ENCODE data around the gene FILIP1L. TPM values are rescaled to one million over a fixed set of nuclear protein-coding genes. Genes with fewer than 3 reads are reported as not detected.
"Not testable (repeated sequence)": the region's sequence is repeated elsewhere in the genome, so short reads cannot be mapped to it uniquely, and the experiment has no call there.

FILIP1L gene
- total and polyA plus RNA-seq, 4 experiments from 2014 or later = 0.32 TPM; not detected in 3

DNA sequence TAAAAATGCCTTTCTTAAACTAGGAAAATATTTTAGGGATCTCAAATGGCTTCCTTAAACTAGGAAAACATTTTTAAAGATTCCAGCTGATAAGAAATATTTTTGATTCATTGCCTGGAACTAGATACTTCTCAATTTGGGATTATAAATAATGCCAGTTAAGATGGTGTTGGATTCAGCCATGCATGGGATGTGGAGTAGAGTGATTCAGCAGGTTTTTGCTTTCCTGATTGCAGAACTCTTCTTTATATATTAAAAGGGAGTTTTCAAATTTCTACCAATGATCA lies 15.6 kb downstream of the FILIP1L start:
- peaks cover 0 to 4% (median 0%) of the 10 kb centered on the region in 8 donors for H3K9me3 Mint-ChIP-seq
- peaks cover 2 to 20% of the 10 kb centered on the region in 2 donors for H3K36me3 Mint-ChIP-seq
- no peak overlapping the region for H3K27ac Mint-ChIP-seq
- H3K27me3 ChIP-seq (ENCODE audit: insufficient read depth, low read length) = no peaks in the 10 kb centered on the region
- ChIA-PET CTCF (ENCODE audit: partially characterized antibody) (no interaction called here), POLR2A (ENCODE audit: partially characterized antibody) (no interaction called here)
- no peak overlapping the region for H3K27ac ChIP-seq (ENCODE audit: low read depth, low read length)
- H3K4me3 Mint-ChIP-seq = no peak overlapping the region
- no peaks in the 10 kb centered on the region for H3K27me3 Mint-ChIP-seq
- H3K36me3 ChIP-seq (ENCODE audit: insufficient read depth, low read length) = no peaks in the 10 kb centered on the region
- no peaks in the 10 kb centered on the region for H3K4me1 Mint-ChIP-seq
- H3K4me1 ChIP-seq (ENCODE audit: insufficient read depth, low read length) = no peaks in the 10 kb centered on the region
- H3K9me3 ChIP-seq (ENCODE audit: control insufficient read depth in 1 of 2, low read length in 2 of 2) = no peaks in the 10 kb centered on the region
- intact Hi-C loops (cut with micrococcal nuclease) = no loop called here
- DNase-seq = no peak
- H3K4me3 ChIP-seq (ENCODE audit: low read length in 2 of 2) = no peak overlapping the region

GRCh38 chr3:100097919-100098783 lies 16.1 kb downstream of the FILIP1L start:
- CTCF ChIA-PET (ENCODE audit: partially characterized antibody) = no interaction called here
- H3K27me3 Mint-ChIP-seq = no peaks in the 10 kb centered on the region

GRCh38 chr3:100096866-100097265 lies 17.4 kb downstream of the FILIP1L start:
- Mint-ChIP-seq H3K27ac (no peak overlapping the region), H3K9me3 (peaks cover 0 to 4% (median 0%) of the 10 kb centered on the region in 8 donors), H3K36me3 (peaks cover 2 to 11% of the 10 kb centered on the region in 2 donors), H3K4me3 (no peak overlapping the region), H3K27me3 (no peaks in the 10 kb centered on the region), H3K4me1 (no peaks in the 10 kb centered on the region)
- ChIA-PET POLR2A (ENCODE audit: partially characterized antibody) (no interaction called here), CTCF (ENCODE audit: partially characterized antibody) (no interaction called here)
- H3K27ac ChIP-seq (ENCODE audit: low read depth, low read length) = no peak overlapping the region
- H3K4me1 ChIP-seq (ENCODE audit: insufficient read depth, low read length) = no peaks in the 10 kb centered on the region
- no peak for DNase-seq
- H3K27me3 ChIP-seq (ENCODE audit: insufficient read depth, low read length) = no peaks in the 10 kb centered on the region
- no peaks in the 10 kb centered on the region for H3K36me3 ChIP-seq (ENCODE audit: insufficient read depth, low read length)
- intact Hi-C loops (cut with micrococcal nuclease) = no loop called here
- no peaks in the 10 kb centered on the region for H3K9me3 ChIP-seq (ENCODE audit: control insufficient read depth in 1 of 2, low read length in 2 of 2)
- H3K4me3 ChIP-seq (ENCODE audit: low read length in 2 of 2) = no peak overlapping the region

More at GRCh38 chr3:100097919-100098783, 16.1 kb downstream of the FILIP1L start:
- no peak for DNase-seq
- Histone ChIP-seq H3K4me1 (ENCODE audit: insufficient read depth, low read length) (no peaks in the 10 kb centered on the region), H3K9me3 (ENCODE audit: control insufficient read depth in 1 of 2, low read length in 2 of 2) (no peaks in the 10 kb centered on the region), H3K27me3 (ENCODE audit: insufficient read depth, low read length) (no peaks in the 10 kb centered on the region), H3K4me3 (ENCODE audit: low read length in 2 of 2) (no peak overlapping the region), H3K27ac (ENCODE audit: low read depth, low read length) (no peak overlapping the region), H3K36me3 (ENCODE audit: insufficient read depth, low read length) (no peaks in the 10 kb centered on the region)
- no peaks in the 10 kb centered on the region for H3K4me1 Mint-ChIP-seq
- POLR2A ChIA-PET (ENCODE audit: partially characterized antibody) = no interaction called here
- H3K27ac Mint-ChIP-seq = no peak overlapping the region
- H3K4me3 Mint-ChIP-seq = no peak overlapping the region
- intact Hi-C loops (cut with micrococcal nuclease) = no loop called here
- H3K9me3 Mint-ChIP-seq = peaks cover 0 to 4% (median 0%) of the 10 kb centered on the region in 8 donors
- peaks cover 2 to 18% of the 10 kb centered on the region in 2 donors for H3K36me3 Mint-ChIP-seq

DNA sequence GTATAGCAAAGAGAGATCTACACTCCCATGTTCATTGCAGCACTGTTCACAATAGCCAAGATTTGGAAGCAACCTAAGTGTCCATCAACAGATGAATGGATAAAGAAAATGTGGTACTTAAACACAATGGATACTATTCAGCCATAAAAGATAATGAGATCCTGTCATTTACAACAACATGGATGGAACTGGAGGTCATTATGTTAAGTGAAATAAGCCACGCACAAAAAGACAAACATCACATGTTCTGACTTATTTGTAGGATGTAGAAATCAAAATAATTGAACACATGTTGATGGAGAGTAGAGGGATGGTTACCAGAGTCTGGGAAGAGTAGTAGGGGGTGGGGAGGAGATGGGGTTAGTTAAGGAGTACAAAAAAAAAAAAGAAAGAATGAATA lies 18.0 kb downstream of the FILIP1L start:
- POLR2A ChIA-PET (ENCODE audit: partially characterized antibody); H3K27me3 ChIP-seq (ENCODE audit: insufficient read depth, low read length); H3K4me3 ChIP-seq (ENCODE audit: low read length in 2 of 2); H3K36me3 ChIP-seq (ENCODE audit: insufficient read depth, low read length); DNase-seq; H3K9me3 Mint-ChIP-seq; H3K4me1 ChIP-seq (ENCODE audit: insufficient read depth, low read length); H3K27ac ChIP-seq (ENCODE audit: low read depth, low read length); H3K9me3 ChIP-seq (ENCODE audit: control insufficient read depth in 1 of 2, low read length in 2 of 2); H3K27ac Mint-ChIP-seq; H3K27me3 Mint-ChIP-seq; H3K4me1 Mint-ChIP-seq; H3K4me3 Mint-ChIP-seq; intact Hi-C loops (cut with micrococcal nuclease): not testable (repeated sequence)
- CTCF ChIA-PET (ENCODE audit: partially characterized antibody) = interaction anchor here (1.0 kb wide), 1 partner anchor 28 kb away, joined by 3 read pairs; no protein-coding TSS in a partner anchor
- peaks cover 2 to 10% of the 10 kb centered on the region in 2 donors for H3K36me3 Mint-ChIP-seq

- H3K4me1 Mint-ChIP-seq = peaks cover 0 to 2% (median 0%) of the 10 kb centered on the region in 4 donors
- Histone ChIP-seq H3K9me3 (ENCODE audit: control insufficient read depth in 1 of 2, low read length in 2 of 2) (no peaks in the 10 kb centered on the region), H3K4me1 (ENCODE audit: insufficient read depth, low read length) (no peaks in the 10 kb centered on the region), H3K27me3 (ENCODE audit: insufficient read depth, low read length) (no peaks in the 10 kb centered on the region), H3K36me3 (ENCODE audit: insufficient read depth, low read length) (no peaks in the 10 kb centered on the region), H3K4me3 (ENCODE audit: low read length in 2 of 2) (no peak overlapping the region), H3K27ac (ENCODE audit: low read depth, low read length) (no peak overlapping the region)
- H3K36me3 Mint-ChIP-seq = peaks cover 0 to 3% of the 10 kb centered on the region in 2 donors
- POLR2A ChIA-PET (ENCODE audit: partially characterized antibody) = no interaction called here
- no peaks in the 10 kb centered on the region for H3K9me3 Mint-ChIP-seq
- intact Hi-C loops (cut with micrococcal nuclease) = no loop called here
- no peak overlapping the region for H3K4me3 Mint-ChIP-seq
- DNase-seq = no peak
- H3K27ac Mint-ChIP-seq = no peak overlapping the region
- H3K27me3 Mint-ChIP-seq = no peaks in the 10 kb centered on the region
- CTCF ChIA-PET (ENCODE audit: partially characterized antibody) = interaction anchor here (0.7 kb wide), 1 partner anchor 24 kb away, joined by 3 read pairs; no protein-coding TSS in a partner anchor
Observed at GRCh38 chr3:100093831-100094230, 20.5 kb downstream of the FILIP1L start.

DNA sequence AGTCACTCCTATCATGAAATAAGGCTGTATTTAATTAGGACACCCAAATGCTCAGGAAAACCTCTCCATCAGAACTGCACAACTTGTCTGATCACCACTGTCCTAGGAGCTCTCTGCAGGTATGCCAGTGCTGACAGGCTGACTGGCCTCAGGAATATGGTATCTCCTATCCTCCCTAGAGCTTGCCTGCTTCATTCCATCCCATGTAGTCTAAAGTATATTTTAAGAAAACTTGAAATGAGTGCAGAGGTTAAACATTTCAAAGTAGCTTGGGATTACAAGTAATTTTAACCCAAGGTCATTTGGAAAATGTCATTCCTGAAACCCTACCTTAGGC lies 23.7 kb downstream of the FILIP1L start:
- no peaks in the 10 kb centered on the region for H3K36me3 ChIP-seq (ENCODE audit: insufficient read depth, low read length)
- no peaks in the 10 kb centered on the region for H3K4me1 ChIP-seq (ENCODE audit: insufficient read depth, low read length)
- Mint-ChIP-seq H3K9me3 (no peaks in the 10 kb centered on the region), H3K36me3 (peaks cover 0 to 3% of the 10 kb centered on the region in 2 donors), H3K4me1 (peaks cover 3 to 10% (median 6%) of the 10 kb centered on the region in 4 donors), H3K4me3 (no peak overlapping the region), H3K27me3 (no peaks in the 10 kb centered on the region), H3K27ac (peak overlapping the region in 1 of 7 donors; percentile 35)
- no peak for DNase-seq
- H3K27ac ChIP-seq (ENCODE audit: low read depth, low read length) = no peak overlapping the region
- no peaks in the 10 kb centered on the region for H3K27me3 ChIP-seq (ENCODE audit: insufficient read depth, low read length)
- ChIA-PET POLR2A (ENCODE audit: partially characterized antibody) (no interaction called here), CTCF (ENCODE audit: partially characterized antibody) (interaction anchor here (1.0 to 2.8 kb wide), 2 partner anchors 22 to 86 kb away, joined by 3 to 9 read pairs; no protein-coding TSS in a partner anchor)
- no peaks in the 10 kb centered on the region for H3K9me3 ChIP-seq (ENCODE audit: control insufficient read depth in 1 of 2, low read length in 2 of 2)
- intact Hi-C loops (cut with micrococcal nuclease) = no loop called here
- no peak overlapping the region for H3K4me3 ChIP-seq (ENCODE audit: low read length in 2 of 2)

- Mint-ChIP-seq H3K27me3 (no peaks in the 10 kb centered on the region), H3K4me3 (no peak overlapping the region), H3K4me1 (peaks cover 3 to 10% (median 6%) of the 10 kb centered on the region in 4 donors), H3K36me3 (peaks cover 0 to 3% of the 10 kb centered on the region in 2 donors), H3K27ac (peak overlapping the region in 1 of 7 donors; percentile 41), H3K9me3 (no peaks in the 10 kb centered on the region)
- intact Hi-C loops (cut with micrococcal nuclease) = no loop called here
- Histone ChIP-seq H3K9me3 (ENCODE audit: control insufficient read depth in 1 of 2, low read length in 2 of 2) (no peaks in the 10 kb centered on the region), H3K4me1 (ENCODE audit: insufficient read depth, low read length) (no peaks in the 10 kb centered on the region), H3K36me3 (ENCODE audit: insufficient read depth, low read length) (no peaks in the 10 kb centered on the region), H3K27ac (ENCODE audit: low read depth, low read length) (no peak overlapping the region), H3K4me3 (ENCODE audit: low read length in 2 of 2) (no peak overlapping the region), H3K27me3 (ENCODE audit: insufficient read depth, low read length) (no peaks in the 10 kb centered on the region)
- DNase-seq = no peak
- CTCF ChIA-PET (ENCODE audit: partially characterized antibody) = interaction anchor here (2.8 kb wide), 1 partner anchor 21 kb away, joined by 9 read pairs; no protein-coding TSS in a partner anchor
- POLR2A ChIA-PET (ENCODE audit: partially characterized antibody) = no interaction called here
Observed at GRCh38 chr3:100089812-100090668, 24.3 kb downstream of the FILIP1L start.
